ENCODE data around the gene NOMO2.
A peak's percentile ranks its signal among the peaks of the same experiment; 100 is the strongest.
"Not testable (repeated sequence)": the region's sequence is repeated elsewhere in the genome, so short reads cannot be mapped to it uniquely, and the experiment has no call there.

NOMO2 gene, protein sequence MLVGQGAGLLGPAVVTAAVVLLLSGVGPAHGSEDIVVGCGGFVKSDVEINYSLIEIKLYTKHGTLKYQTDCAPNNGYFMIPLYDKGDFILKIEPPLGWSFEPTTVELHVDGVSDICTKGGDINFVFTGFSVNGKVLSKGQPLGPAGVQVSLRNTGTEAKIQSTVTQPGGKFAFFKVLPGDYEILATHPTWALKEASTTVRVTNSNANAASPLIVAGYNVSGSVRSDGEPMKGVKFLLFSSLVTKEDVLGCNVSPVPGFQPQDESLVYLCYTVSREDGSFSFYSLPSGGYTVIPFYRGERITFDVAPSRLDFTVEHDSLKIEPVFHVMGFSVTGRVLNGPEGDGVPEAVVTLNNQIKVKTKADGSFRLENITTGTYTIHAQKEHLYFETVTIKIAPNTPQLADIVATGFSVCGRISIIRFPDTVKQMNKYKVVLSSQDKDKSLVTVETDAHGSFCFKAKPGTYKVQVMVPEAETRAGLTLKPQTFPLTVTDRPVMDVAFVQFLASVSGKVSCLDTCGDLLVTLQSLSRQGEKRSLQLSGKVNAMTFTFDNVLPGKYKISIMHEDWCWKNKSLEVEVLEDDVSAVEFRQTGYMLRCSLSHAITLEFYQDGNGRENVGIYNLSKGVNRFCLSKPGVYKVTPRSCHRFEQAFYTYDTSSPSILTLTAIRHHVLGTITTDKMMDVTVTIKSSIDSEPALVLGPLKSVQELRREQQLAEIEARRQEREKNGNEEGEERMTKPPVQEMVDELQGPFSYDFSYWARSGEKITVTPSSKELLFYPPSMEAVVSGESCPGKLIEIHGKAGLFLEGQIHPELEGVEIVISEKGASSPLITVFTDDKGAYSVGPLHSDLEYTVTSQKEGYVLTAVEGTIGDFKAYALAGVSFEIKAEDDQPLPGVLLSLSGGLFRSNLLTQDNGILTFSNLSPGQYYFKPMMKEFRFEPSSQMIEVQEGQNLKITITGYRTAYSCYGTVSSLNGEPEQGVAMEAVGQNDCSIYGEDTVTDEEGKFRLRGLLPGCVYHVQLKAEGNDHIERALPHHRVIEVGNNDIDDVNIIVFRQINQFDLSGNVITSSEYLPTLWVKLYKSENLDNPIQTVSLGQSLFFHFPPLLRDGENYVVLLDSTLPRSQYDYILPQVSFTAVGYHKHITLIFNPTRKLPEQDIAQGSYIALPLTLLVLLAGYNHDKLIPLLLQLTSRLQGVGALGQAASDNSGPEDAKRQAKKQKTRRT

GRCh38 chr16:18561727-18562314, at the start of gene NOMO2:
Gene NOMO2, minus strand, starts transcription at chr16:18562097. Its CDS starts 57 bp downstream, at chr16:18562040.
- not testable (repeated sequence) for DNase-seq

DNA sequence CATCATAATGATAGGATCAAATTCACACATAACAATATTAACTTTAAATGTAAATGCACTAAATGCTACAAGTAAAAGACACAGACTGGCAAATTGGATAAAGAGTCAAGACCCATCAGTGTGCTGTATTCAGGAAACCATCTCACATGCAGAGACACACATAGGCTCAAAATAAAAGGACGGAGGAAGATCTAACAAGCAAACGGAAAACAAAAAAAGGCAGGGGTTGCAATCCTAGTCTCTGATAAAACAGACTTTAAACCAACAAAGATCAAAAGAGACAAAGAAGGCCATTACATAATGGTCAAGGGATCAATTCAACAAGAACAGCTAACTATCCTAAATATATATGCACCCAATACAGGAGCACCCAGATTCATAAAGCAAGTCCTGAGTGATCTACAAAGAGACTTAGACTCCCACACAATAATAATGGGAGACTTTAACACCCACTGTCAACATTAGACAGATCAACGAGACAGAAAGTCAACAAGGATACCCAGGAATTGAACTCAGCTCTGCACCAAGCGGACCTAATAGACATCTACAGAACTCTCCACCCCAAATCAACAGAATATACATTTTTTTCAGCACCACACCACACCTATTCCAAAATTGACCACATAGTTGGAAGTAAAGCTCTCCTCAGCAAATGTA, 48.4 kb upstream of the NOMO2 start:
- DNase-seq: not testable (repeated sequence)

DNA sequence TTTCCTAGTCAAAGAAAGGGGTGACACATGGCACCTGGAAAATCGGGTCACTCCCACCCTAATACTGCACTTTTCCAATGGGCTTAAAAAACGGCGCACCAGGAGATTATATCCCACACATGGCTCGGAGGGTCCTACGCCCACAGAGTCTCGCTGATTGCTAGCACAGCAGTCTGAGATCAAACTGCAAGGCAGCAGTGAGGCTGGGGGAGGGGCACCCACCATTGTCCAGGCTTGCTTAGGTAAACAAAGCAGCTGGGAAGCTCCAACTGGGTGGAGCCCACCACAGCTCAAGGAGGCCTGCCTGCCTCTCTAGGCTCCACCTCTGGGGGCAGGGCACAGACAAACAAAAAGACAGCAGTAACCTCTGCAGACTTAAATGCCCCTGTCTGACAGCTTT, 46.4 kb upstream of the NOMO2 start:
- not testable (repeated sequence) for DNase-seq

- not testable (repeated sequence) for DNase-seq
These were observed 41.8 kb upstream of the NOMO2 start for GRCh38 chr16:18603572-18604246.

DNA sequence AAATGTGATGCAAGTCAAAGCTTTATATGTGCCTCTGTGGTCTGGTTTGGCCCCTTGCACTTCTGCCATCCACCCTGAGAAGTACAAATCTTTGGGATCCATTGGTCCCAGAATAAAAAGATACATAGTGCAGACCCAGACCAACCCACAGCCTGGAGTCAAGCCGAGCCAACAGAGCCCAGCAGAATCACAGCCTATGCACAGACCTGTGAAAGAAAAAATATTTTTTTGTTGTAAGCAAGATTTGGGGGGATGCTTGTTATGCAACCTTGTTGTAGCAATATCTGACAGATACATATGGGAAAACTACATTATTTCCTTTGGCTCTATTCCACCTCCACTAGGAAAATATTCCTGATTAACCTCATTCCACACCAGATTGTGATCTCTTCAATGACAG, 36.7 kb upstream of the NOMO2 start:
- DNase-seq: not testable (repeated sequence)

DNA sequence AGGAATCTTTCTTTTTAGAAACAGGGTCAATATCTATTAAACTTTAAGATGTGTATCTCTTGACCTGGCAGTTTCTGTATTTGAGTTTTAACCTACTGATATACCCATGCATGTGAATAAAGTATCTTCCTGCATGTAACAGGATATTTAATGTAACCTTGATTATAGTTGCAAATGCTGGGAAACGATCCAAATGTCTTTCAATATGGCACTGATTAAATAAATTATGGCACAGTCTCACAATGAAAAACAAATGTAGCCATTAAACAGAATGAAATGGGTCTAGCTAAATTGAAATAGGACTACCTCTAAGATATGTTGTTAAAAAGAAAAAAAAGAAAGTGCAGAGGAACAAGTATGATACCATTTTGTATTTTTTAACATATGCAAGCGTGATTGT, 35.8 kb upstream of the NOMO2 start:
- DNase-seq: not testable (repeated sequence)

- peak; percentile 43 for DNase-seq
These were observed 35.4 kb upstream of the NOMO2 start for GRCh38 chr16:18597319-18597718.

DNA sequence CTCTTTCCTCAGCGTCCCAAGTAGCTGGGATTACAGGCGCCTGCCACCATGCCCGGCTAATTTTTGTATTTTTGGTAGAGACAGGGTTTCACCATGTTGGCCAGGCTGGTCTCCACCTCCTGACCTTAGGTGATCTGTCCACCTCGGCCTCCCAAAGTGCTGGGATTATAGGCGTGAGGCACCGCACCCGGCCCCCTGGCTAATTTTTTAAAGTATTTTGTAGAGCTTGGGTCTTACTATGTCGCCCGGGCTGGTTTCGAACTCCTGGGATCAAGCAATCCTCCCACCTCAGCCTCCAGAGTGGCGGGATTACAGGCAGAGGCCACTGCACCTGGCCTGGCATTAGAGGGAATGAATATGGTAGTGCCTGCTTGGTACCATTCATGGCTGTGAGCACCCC, 33.9 kb upstream of the NOMO2 start:
- DNase-seq: not testable (repeated sequence)

DNA sequence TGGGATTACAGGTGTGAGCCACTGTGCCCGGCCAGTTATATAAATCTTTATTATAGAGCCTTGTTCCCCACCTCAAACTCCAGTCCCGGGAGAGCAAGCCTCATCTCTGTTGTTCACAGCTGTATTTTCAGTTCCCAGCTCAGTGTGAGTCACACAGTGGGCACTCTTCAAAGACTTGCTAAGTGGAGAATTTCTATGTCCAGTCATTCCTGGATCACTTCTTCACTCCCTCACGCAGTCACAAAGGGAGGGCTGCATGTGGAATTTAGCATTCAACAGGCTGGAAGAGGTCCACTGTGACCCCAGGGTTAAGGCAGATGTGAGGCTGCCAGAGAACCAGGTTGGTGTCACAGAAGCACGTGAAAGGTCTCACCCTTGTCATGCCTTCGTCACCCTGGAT, 33.0 kb upstream of the NOMO2 start:
- DNase-seq: not testable (repeated sequence)

DNA sequence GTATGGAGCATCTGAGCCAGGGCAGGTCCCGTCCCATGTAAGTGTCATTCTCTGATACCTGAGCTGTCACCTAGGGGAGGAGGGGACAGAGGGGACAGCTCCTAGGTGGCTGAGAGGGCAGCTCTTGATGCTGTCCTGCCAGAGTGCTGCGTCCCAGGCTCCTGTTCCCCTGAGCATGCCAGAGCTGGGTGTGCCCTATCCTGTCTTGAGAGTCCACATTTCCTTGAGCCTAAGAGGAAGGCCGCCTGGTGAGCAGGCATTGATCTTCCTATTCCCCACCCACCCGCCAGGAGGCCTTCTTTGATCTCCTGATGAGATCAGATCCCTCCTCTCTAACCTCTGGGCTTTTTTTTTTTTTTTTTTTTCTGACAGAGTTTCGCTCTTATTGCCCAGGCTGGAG, 32.0 kb upstream of the NOMO2 start:
- not testable (repeated sequence) for DNase-seq

DNA sequence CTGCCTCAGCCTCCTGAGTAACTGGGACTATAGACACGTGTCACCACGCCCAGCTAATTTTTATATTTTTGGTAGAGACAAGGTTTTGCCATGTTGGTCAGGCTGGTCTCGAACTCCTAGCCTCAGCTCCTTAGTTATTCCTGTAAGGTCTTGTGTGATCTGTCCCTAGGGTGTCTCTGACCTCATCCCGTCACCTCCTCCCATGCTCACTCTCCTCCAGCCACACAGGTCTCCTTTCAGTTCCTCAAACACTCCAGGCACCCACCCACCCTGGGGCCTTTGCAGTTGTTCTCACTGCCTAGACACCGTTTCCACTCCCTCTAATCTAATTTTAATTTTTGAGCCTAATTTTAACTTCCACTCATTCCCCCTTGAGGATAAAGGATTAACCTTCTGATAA, 31.1 kb upstream of the NOMO2 start:
- not testable (repeated sequence) for DNase-seq

DNA sequence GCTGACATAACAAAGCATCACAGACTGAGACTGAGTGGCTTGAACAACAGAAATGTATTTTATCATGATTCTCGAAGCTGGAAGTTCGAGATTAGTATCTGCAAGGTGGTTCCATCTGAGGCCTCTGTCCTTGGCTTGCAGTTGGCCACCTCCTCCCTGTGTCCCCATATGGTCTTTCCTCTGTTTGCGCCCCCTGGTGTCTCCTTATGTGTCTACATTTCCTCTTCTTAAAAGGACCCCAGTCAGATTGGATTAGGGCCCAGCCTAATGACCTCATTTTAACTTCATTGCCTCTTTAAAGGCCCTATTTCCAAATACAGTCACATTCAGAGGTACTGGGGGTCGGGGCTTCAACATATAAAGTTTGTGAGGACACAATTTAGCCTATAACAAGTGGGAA, 30.0 kb upstream of the NOMO2 start:
- peak; percentile 16 for DNase-seq

DNA sequence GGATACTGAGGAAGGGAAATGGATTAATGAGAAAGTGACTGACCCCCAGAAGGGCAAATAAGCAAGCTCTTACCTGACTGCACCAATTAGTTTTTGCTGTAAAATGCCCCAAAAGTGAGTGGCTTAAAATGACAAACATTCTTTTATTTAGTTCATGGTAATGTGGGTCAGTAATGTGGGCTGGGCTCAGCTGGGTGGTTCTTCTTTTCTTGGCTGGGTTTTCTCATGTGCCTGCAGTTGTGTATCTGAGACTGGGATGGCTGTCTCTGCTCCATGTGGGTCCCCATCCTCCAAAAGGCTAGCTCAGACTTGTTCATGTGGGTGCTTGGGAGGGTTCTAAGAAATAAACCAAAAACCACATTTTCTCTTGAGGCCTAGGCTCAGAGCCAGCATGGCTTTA, 29.5 kb upstream of the NOMO2 start:
- DNase-seq: not testable (repeated sequence)

DNA sequence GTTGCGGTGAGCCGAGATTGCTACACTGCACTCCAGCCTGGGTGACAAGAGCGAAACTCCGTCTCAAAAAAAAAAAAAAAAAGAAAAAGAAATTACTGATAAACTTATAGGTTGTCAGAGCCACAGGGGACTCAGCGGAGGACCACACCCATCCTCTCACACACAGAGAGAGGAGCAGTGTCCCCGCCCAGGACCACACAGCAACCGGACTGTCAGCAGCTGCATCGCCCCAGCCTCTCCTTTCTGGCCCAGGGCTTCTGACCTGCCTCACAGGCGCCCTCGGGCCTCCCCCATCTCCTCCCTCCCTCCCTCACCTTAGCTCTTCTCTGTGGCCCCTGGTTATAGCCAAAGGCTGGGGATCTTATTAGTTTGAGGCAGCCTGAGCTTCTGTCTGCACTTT, 27.9 kb upstream of the NOMO2 start:
- DNase-seq: not testable (repeated sequence)

- DNase-seq: not testable (repeated sequence)
These were observed 25.0 kb upstream of the NOMO2 start for GRCh38 chr16:18586560-18587540.

- not testable (repeated sequence) for DNase-seq
These were observed 23.9 kb upstream of the NOMO2 start for GRCh38 chr16:18585789-18586188.

GRCh38 chr16:18582902-18583301, 21.0 kb upstream of the NOMO2 start:
- peak; percentile 0 for DNase-seq

GRCh38 chr16:18580396-18580795, 18.5 kb upstream of the NOMO2 start:
- DNase-seq: not testable (repeated sequence)

DNA sequence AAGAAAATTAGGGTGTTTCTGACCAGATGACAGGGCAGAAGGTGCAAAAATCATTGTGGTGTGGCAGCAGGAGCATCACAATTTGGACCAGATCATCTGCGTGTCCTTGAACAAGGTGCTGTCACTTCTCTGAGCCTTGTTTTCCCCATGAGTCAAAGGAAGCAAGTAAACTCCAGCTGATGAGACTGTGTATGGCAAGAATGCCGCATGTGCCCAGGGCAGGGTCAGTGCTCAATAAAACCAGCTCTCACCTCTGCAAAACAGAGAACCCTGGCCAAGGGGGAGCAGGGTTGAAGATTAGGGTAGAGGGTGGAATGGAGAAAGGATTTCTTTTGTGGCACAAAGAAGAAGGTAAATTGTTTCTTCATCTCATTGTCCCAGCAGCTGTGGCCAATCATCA, 17.4 kb upstream of the NOMO2 start:
- DNase-seq: not testable (repeated sequence)

- not testable (repeated sequence) for DNase-seq
These were observed 16.0 kb upstream of the NOMO2 start for GRCh38 chr16:18577942-18578341.
